Measurements from ENCODE around the gene BTBD7. TPM values are rescaled to one million over a fixed set of nuclear protein-coding genes. Genes with fewer than 3 reads are reported as not detected.

The BTBD7 gene
- total and polyA plus RNA-seq, 2 donors (not counting 1 experiment from before 2014, with no cell fraction given): 8.1 to 48.6 TPM

- Histone ChIP-seq H3K4me2 (replicated peaks; ENCODE audit: low read depth, low read length, poor library complexity, severe bottlenecking) (no peak overlapping the region), H3K36me3 (replicated peaks in 1 of 2; ENCODE audit: control extremely low read depth in 1 of 2, control insufficient read depth in 1 of 2, extremely low read depth in 1 of 2, insufficient read depth in 2 of 2, low read length in 1 of 2) (no peaks in the 10 kb centered on the region), H3K9me3 (ENCODE audit: control extremely low read depth in 1 of 3, control insufficient read depth in 2 of 3, insufficient read depth in 1 of 3, low read length in 2 of 3) (no peaks in the 10 kb centered on the region), H4K20me1 (ENCODE audit: control insufficient read depth, insufficient read depth, low read length, poor library complexity, severe bottlenecking) (peaks cover 62% of the 10 kb centered on the region), H3K4me1 (ENCODE audit: control insufficient read depth in 2 of 2, insufficient read depth in 2 of 2, low read length in 2 of 2) (peaks cover 5 to 14% of the 10 kb centered on the region in 2 donors), H2AFZ (ENCODE audit: insufficient read depth, low read depth, low read length, poor library complexity, severe bottlenecking) (no peak overlapping the region), H3K27me3 (replicated peaks in 1 of 4; ENCODE audit: control extremely low read depth in 1 of 4, control insufficient read depth in 3 of 4, insufficient read depth in 4 of 4, low read length in 3 of 4) (no peaks in the 10 kb centered on the region), H3K9ac (ENCODE audit: low read length) (no peak overlapping the region), H3K27ac (ENCODE audit: low read length in 2 of 2) (no peak overlapping the region), H3K79me2 (ENCODE audit: control insufficient read depth, insufficient read depth, low read length) (peaks cover 86% of the 10 kb centered on the region), H3K4me3 (ENCODE audit: control extremely low read depth in 1 of 5, extremely low read depth in 1 of 5, insufficient read depth in 1 of 5, low read depth in 2 of 5, low read length in 4 of 5) (no peak overlapping the region)
- DNase-seq (no peak), ATAC-seq (ENCODE audit: low read depth) (no peak)
- TF ChIP-seq EZH2 (IDR thresholded peaks at IDR 0.05; ENCODE audit: borderline replicate concordance, insufficient read depth, low read depth, low read length, poor library complexity, severe bottlenecking): no peak
- TF ChIP-seq, protein P1, sequence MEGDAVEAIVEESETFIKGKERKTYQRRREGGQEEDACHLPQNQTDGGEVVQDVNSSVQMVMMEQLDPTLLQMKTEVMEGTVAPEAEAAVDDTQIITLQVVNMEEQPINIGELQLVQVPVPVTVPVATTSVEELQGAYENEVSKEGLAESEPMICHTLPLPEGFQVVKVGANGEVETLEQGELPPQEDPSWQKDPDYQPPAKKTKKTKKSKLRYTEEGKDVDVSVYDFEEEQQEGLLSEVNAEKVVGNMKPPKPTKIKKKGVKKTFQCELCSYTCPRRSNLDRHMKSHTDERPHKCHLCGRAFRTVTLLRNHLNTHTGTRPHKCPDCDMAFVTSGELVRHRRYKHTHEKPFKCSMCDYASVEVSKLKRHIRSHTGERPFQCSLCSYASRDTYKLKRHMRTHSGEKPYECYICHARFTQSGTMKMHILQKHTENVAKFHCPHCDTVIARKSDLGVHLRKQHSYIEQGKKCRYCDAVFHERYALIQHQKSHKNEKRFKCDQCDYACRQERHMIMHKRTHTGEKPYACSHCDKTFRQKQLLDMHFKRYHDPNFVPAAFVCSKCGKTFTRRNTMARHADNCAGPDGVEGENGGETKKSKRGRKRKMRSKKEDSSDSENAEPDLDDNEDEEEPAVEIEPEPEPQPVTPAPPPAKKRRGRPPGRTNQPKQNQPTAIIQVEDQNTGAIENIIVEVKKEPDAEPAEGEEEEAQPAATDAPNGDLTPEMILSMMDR (IDR thresholded peaks at IDR 0.05): no peak
- Mint-ChIP-seq H3K27ac (no peak overlapping the region), H3K27me3 (no peaks in the 10 kb centered on the region), H3K4me1 (peaks cover 40% of the 10 kb centered on the region), H3K4me3 (no peak overlapping the region), H3K9me3 (ENCODE audit: insufficient read depth) (no peaks in the 10 kb centered on the region)
- intact Hi-C loops (cut with micrococcal nuclease): loop anchor here (10.0 kb wide), 1 partner anchor 73 kb away; no protein-coding TSS in a partner anchor
- ChIA-PET CTCF (interaction anchor here (1.3 kb wide), 1 partner anchor 59 kb away, joined by 3 read pairs; no protein-coding TSS in a partner anchor), POLR2A (no interaction called here)
- WGBS (ENCODE audit: insufficient coverage): no CpG with 5 or more reads among the region's 7 CpGs
Measured at GRCh38 chr14:93317210-93317874, 15.5 kb downstream of the BTBD7 start.

GRCh38 chr14:93316716-93317115 is 16.1 kb downstream of the BTBD7 start:
- POLR2A ChIA-PET: no interaction called here
- CTCF ChIA-PET: no interaction called here
- H3K79me2 ChIP-seq (ENCODE audit: control insufficient read depth, insufficient read depth, low read length): peaks cover 85% of the 10 kb centered on the region

More at GRCh38 chr14:93316716-93317115, 16.1 kb downstream of the BTBD7 start:
- no peak overlapping the region for H3K4me2 ChIP-seq (replicated peaks; ENCODE audit: low read depth, low read length, poor library complexity, severe bottlenecking)
- no peaks in the 10 kb centered on the region for H3K36me3 ChIP-seq (replicated peaks in 1 of 2; ENCODE audit: control extremely low read depth in 1 of 2, control insufficient read depth in 1 of 2, extremely low read depth in 1 of 2, insufficient read depth in 2 of 2, low read length in 1 of 2)
- intact Hi-C loops (cut with micrococcal nuclease): loop anchor here (10.0 kb wide), 1 partner anchor 72 kb away; no protein-coding TSS in a partner anchor
- H3K9me3 Mint-ChIP-seq (ENCODE audit: insufficient read depth): no peaks in the 10 kb centered on the region
- no peaks in the 10 kb centered on the region for H3K27me3 Mint-ChIP-seq
- DNase-seq (no peak), ATAC-seq (ENCODE audit: low read depth) (no peak)
- H3K4me1 Mint-ChIP-seq: peaks cover 39% of the 10 kb centered on the region
- H4K20me1 ChIP-seq (ENCODE audit: control insufficient read depth, insufficient read depth, low read length, poor library complexity, severe bottlenecking): peaks cover 63% of the 10 kb centered on the region
- H3K27ac ChIP-seq (ENCODE audit: low read length in 2 of 2): no peak overlapping the region
- no peak overlapping the region for H3K4me3 ChIP-seq (ENCODE audit: control extremely low read depth in 1 of 5, extremely low read depth in 1 of 5, insufficient read depth in 1 of 5, low read depth in 2 of 5, low read length in 4 of 5)
- H3K4me1 ChIP-seq (ENCODE audit: control insufficient read depth in 2 of 2, insufficient read depth in 2 of 2, low read length in 2 of 2): peaks cover 5 to 14% of the 10 kb centered on the region in 2 donors
- H3K27ac Mint-ChIP-seq: no peak overlapping the region
- no peaks in the 10 kb centered on the region for H3K9me3 ChIP-seq (ENCODE audit: control extremely low read depth in 1 of 3, control insufficient read depth in 2 of 3, insufficient read depth in 1 of 3, low read length in 2 of 3)
- H3K4me3 Mint-ChIP-seq: no peak overlapping the region
- H3K27me3 ChIP-seq (replicated peaks in 1 of 4; ENCODE audit: control extremely low read depth in 1 of 4, control insufficient read depth in 3 of 4, insufficient read depth in 4 of 4, low read length in 3 of 4): no peaks in the 10 kb centered on the region
- H3K9ac ChIP-seq (ENCODE audit: low read length): no peak overlapping the region
- no peak overlapping the region for H2AFZ ChIP-seq (ENCODE audit: insufficient read depth, low read depth, low read length, poor library complexity, severe bottlenecking)
- TF ChIP-seq EZH2 (IDR thresholded peaks at IDR 0.05; ENCODE audit: borderline replicate concordance, insufficient read depth, low read depth, low read length, poor library complexity, severe bottlenecking): no peak
- TF ChIP-seq, protein P1 (IDR thresholded peaks at IDR 0.05): no peak
- WGBS (ENCODE audit: insufficient coverage): 100% methylated on average over 1 of the region's 4 CpGs
